ENCODE measurements around the gene PBX2. TPM values are rescaled to one million over a fixed set of nuclear protein-coding genes. Genes with fewer than 3 reads are reported as not detected.
"Not testable (repeated sequence)": the region's sequence is repeated elsewhere in the genome, so short reads cannot be mapped to it uniquely, and the experiment has no call there.

Gene PBX2
- total and polyA plus RNA-seq, 9 donors = 31.3 to 123 (median 113) TPM

DNA sequence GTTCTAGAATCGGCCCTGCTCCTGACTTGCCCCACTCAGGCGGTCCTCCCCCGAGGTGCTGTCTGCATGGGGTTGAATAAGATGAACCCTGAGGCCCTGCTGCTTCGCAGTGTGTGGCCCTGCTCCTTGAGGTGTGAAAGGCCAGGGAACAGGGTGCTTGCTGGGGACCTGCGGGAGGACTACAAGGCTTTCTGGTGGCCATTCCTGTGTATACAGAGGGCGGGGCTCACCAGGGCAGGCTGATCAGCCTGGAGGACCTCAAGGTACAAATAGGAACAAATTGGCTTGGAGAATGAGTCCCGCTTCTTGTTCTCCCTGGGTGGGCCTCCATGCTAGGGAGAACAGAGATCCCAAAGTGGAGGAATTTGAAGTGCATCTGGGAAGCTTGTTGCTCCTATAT lies 28.2 kb upstream of the PBX2 start:
- no peak overlapping the region for H3K4me3 ChIP-seq (ENCODE audit: low read length)
- no peaks in the 10 kb centered on the region for H3K27me3 ChIP-seq (ENCODE audit: control insufficient read depth, insufficient read depth, low read length)
- H3K27ac ChIP-seq (ENCODE audit: low read length) = no peak overlapping the region
- 63% methylated on average over 6 of the region's 7 CpGs for WGBS (ENCODE audit: insufficient coverage)
- no peaks in the 10 kb centered on the region for H3K36me3 ChIP-seq (ENCODE audit: control insufficient read depth, insufficient read depth, low read length)
- no peaks in the 10 kb centered on the region for H3K4me1 ChIP-seq (ENCODE audit: control insufficient read depth, insufficient read depth, low read length)
- no peak for DNase-seq
- H3K9me3 ChIP-seq (replicated peaks; ENCODE audit: control insufficient read depth, low read depth, low read length) = no peaks in the 10 kb centered on the region

DNA sequence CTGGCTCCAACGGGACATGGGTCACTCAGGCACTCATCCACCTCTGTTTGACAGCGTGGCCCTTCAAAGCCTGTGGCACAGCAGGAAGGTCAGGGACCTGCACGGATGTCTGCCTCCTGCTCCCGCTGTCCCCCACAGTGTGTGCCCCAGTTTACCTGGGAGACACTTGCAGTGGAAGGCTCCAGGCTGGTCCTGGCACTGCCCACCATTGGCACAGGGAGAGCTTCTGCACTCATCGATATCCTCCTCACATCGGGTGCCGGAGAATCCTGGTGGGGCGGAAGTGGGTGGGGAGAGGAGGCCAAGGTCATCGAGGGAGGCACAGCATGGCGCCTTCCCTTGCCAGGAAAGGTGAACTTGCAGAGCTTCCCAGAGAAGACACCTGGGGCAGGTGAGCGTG lies 27.0 kb upstream of the PBX2 start:
- no peak for DNase-seq
- H3K36me3 ChIP-seq (ENCODE audit: control insufficient read depth, insufficient read depth, low read length) = no peaks in the 10 kb centered on the region
- no peaks in the 10 kb centered on the region for H3K27me3 ChIP-seq (ENCODE audit: control insufficient read depth, insufficient read depth, low read length)
- 85% methylated on average over 11 of the region's 11 CpGs for WGBS (ENCODE audit: insufficient coverage)
- no peaks in the 10 kb centered on the region for H3K9me3 ChIP-seq (replicated peaks; ENCODE audit: control insufficient read depth, low read depth, low read length)
- H3K4me3 ChIP-seq (ENCODE audit: low read length) = no peak overlapping the region
- no peaks in the 10 kb centered on the region for H3K4me1 ChIP-seq (ENCODE audit: control insufficient read depth, insufficient read depth, low read length)
- H3K27ac ChIP-seq (ENCODE audit: low read length) = no peak overlapping the region

DNA sequence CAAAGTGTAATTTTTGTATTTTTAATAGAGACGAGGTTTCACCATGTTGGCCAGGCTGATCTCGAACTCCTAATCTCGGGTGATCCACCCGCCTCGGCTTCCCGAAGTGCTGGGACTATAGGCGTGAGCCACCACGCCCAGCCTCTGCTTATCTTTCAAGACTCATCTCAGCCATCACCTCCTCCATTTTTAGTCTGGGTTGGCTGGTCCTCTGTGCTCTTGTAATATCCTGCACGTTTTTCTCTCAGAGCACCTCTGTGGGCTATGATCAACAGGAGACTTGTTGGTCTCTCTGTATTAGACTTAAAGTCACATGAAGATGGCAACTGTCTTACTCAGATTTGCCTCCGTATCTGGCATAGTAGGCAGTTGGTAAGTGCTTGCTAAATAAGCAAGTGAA lies 26.3 kb upstream of the PBX2 start:
- no peaks in the 10 kb centered on the region for H3K9me3 ChIP-seq (replicated peaks; ENCODE audit: control insufficient read depth, low read depth, low read length)
- no peak overlapping the region for H3K27ac ChIP-seq (ENCODE audit: low read length)
- H3K36me3 ChIP-seq (ENCODE audit: control insufficient read depth, insufficient read depth, low read length) = no peaks in the 10 kb centered on the region
- H3K4me1 ChIP-seq (ENCODE audit: control insufficient read depth, insufficient read depth, low read length) = no peaks in the 10 kb centered on the region
- no peaks in the 10 kb centered on the region for H3K27me3 ChIP-seq (ENCODE audit: control insufficient read depth, insufficient read depth, low read length)
- H3K4me3 ChIP-seq (ENCODE audit: low read length) = no peak overlapping the region
- DNase-seq = no peak
- WGBS (ENCODE audit: insufficient coverage) = 93% methylated on average over 3 of the region's 10 CpGs

DNA sequence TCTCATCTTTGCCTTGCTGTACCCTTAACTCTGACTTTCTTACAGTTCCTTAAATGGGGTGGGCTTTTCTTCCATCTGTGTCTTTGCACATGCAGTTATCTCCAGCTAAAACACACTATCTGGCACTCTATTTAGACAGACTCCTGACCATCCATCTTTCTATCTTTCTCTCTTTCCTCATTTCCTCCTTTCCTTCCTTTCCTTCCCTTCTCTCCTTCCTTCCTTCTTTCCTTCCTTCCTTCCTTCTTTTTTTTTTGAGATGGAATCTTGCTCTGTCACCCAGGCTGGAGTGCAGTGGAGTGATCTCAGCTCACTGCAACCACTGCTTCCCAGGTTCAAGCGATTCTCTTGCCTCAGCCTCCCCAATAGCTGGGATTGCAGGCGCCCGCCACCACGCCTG lies 25.6 kb upstream of the PBX2 start:
- no CpG with 5 or more reads among the region's 4 CpGs for WGBS (ENCODE audit: insufficient coverage)
- Histone ChIP-seq H3K4me3 (ENCODE audit: low read length) (no peak overlapping the region), H3K9me3 (replicated peaks; ENCODE audit: control insufficient read depth, low read depth, low read length) (no peaks in the 10 kb centered on the region), H3K4me1 (ENCODE audit: control insufficient read depth, insufficient read depth, low read length) (no peaks in the 10 kb centered on the region), H3K27me3 (ENCODE audit: control insufficient read depth, insufficient read depth, low read length) (no peaks in the 10 kb centered on the region), H3K36me3 (ENCODE audit: control insufficient read depth, insufficient read depth, low read length) (no peaks in the 10 kb centered on the region), H3K27ac (ENCODE audit: low read length) (no peak overlapping the region)
- DNase-seq = no peak

DNA sequence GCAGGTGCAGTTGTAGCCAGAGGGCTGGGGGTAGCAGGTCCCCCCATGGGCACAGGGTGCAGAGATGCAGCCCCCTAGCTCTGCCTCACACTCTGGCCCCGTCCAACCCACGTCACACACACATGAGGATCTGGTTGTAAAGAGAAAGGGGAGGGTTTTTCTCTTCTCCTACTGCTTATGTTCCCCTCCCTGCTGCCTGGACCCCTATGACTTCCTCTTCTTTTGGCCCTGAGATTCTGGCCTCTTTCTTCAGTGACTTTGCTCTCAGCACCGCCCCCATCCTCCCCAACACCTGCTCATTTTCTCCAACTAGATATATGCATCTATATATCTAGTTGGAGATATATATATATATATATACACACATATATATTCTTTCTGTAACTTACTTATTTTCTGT lies 24.1 kb upstream of the PBX2 start:
- Histone ChIP-seq H3K27ac (ENCODE audit: low read length) (no peak overlapping the region), H3K4me3 (ENCODE audit: low read length) (no peak overlapping the region), H3K27me3 (ENCODE audit: control insufficient read depth, insufficient read depth, low read length) (no peaks in the 10 kb centered on the region), H3K4me1 (ENCODE audit: control insufficient read depth, insufficient read depth, low read length) (no peaks in the 10 kb centered on the region), H3K9me3 (replicated peaks; ENCODE audit: control insufficient read depth, low read depth, low read length) (no peaks in the 10 kb centered on the region), H3K36me3 (ENCODE audit: control insufficient read depth, insufficient read depth, low read length) (no peaks in the 10 kb centered on the region)
- DNase-seq = no peak
- WGBS (ENCODE audit: insufficient coverage) = no CpG with 5 or more reads among the region's 3 CpGs

DNA sequence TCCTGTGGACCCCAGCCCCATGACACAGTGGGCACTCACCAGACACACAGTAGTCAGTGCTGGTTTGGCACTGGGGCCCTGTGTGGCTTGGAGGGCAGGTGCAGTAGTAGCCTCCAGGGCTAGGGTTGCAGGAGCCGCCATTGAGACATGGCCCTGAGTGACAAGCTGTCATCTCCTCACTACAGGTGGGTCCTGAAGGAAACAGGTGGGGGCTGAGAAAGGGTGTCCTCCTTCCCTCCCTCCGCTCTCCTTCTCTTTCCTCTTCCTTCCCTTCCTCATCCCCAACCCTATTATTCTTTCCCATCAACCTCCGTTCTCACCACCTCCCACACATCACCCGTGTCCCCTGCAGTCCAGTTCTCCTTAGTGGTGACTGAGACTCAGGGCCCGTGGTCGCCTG lies 23.6 kb upstream of the PBX2 start:
- Histone ChIP-seq H3K27me3 (ENCODE audit: control insufficient read depth, insufficient read depth, low read length) (no peaks in the 10 kb centered on the region), H3K9me3 (replicated peaks; ENCODE audit: control insufficient read depth, low read depth, low read length) (no peaks in the 10 kb centered on the region), H3K4me1 (ENCODE audit: control insufficient read depth, insufficient read depth, low read length) (no peaks in the 10 kb centered on the region), H3K4me3 (ENCODE audit: low read length) (no peak overlapping the region), H3K27ac (ENCODE audit: low read length) (no peak overlapping the region), H3K36me3 (ENCODE audit: control insufficient read depth, insufficient read depth, low read length) (no peaks in the 10 kb centered on the region)
- no peak for DNase-seq
- 78% methylated on average over 2 of the region's 6 CpGs for WGBS (ENCODE audit: insufficient coverage)

DNA sequence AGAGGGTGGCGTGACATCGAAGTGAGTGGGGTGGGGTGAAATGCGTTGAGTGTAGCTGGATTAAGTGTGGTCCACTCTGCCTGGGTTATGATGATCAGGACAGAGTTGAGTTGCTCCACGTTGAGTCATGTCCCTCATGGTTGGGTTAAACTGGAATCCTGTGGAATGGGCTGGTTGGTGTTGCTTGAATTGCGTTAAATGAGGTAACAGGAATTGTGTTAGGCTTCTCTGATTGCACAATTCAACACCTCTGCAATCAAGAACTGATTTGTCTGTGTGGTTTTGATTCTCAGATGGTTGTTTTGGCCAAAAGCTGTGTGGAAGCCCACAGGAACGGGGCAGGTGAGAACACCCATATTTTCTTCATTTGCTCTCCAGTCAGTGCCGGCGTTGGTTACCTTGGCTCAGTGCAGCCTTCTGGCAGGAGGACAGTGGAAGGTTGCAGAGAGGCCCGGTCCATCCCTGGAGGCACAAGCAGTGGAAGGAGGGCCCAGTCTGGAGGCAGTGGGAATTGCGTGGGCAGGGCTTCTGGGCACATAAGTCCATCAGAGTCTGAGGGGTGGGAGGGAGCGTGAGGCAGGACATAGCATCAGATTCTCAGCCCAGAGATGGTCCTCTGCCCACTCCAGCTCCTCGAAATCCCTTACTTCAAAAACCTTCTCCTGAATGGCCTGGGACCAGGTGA lies 22.2 kb upstream of the PBX2 start:
- Histone ChIP-seq H3K36me3 (ENCODE audit: control insufficient read depth, insufficient read depth, low read length) (no peaks in the 10 kb centered on the region), H3K9me3 (replicated peaks; ENCODE audit: control insufficient read depth, low read depth, low read length) (no peaks in the 10 kb centered on the region), H3K4me1 (ENCODE audit: control insufficient read depth, insufficient read depth, low read length) (no peaks in the 10 kb centered on the region), H3K4me3 (ENCODE audit: low read length) (no peak overlapping the region), H3K27me3 (ENCODE audit: control insufficient read depth, insufficient read depth, low read length) (no peaks in the 10 kb centered on the region), H3K27ac (ENCODE audit: low read length) (no peak overlapping the region)
- DNase-seq = no peak
- 64% methylated on average over 6 of the region's 12 CpGs for WGBS (ENCODE audit: insufficient coverage)

DNA sequence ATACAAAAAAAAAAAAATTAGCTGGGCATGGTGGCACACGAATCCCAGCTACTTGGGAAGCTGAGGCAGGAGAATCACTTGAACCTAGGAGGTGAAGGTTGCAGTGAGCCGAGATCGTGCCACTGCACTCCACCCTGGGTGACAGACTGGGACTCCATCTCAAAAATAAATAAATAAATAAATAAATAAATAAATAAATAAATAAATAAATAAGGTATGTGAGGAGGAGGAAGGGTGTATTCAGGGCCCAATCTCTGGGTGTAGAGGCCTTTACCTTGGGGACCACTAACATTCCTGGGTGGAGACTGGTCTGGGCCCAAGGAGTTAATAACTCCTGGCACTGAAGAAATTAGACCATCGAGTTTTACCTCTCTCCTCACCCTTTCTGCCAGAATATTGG lies 21.4 kb upstream of the PBX2 start:
- H3K27me3 ChIP-seq (ENCODE audit: control insufficient read depth, insufficient read depth, low read length); H3K9me3 ChIP-seq (replicated peaks; ENCODE audit: control insufficient read depth, low read depth, low read length); H3K27ac ChIP-seq (ENCODE audit: low read length); DNase-seq; H3K4me3 ChIP-seq (ENCODE audit: low read length); H3K4me1 ChIP-seq (ENCODE audit: control insufficient read depth, insufficient read depth, low read length); H3K36me3 ChIP-seq (ENCODE audit: control insufficient read depth, insufficient read depth, low read length): not testable (repeated sequence)
- no CpG with 5 or more reads among the region's 4 CpGs for WGBS (ENCODE audit: insufficient coverage)

DNA sequence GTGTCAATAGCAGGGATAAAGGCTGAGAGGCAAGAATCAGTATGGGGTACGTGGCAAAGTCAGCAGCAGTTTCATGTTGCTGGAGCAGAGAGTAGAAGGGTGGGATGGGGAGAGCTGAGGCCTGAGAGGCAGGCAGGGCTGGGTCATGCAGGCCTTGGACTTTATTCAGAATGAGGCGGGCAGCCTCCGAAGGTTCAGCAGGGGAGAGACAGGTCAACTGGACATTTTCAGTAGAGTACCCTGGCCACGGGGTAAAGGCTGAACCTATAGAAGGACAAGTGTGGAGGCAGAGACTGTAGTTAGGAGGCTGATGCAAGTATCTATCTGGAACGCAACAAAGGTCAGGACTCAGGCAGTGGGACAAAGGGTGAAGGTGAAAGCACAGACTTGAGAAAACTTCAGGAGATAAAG lies 20.2 kb upstream of the PBX2 start:
- no peaks in the 10 kb centered on the region for H3K36me3 ChIP-seq (ENCODE audit: control insufficient read depth, insufficient read depth, low read length)
- H3K9me3 ChIP-seq (replicated peaks; ENCODE audit: control insufficient read depth, low read depth, low read length) = no peaks in the 10 kb centered on the region
- WGBS (ENCODE audit: insufficient coverage) = 78% methylated on average over 5 of the region's 5 CpGs
- H3K27ac ChIP-seq (ENCODE audit: low read length) = no peak overlapping the region
- no peak overlapping the region for H3K4me3 ChIP-seq (ENCODE audit: low read length)
- H3K4me1 ChIP-seq (ENCODE audit: control insufficient read depth, insufficient read depth, low read length) = no peaks in the 10 kb centered on the region
- no peaks in the 10 kb centered on the region for H3K27me3 ChIP-seq (ENCODE audit: control insufficient read depth, insufficient read depth, low read length)
- no peak for DNase-seq

DNA sequence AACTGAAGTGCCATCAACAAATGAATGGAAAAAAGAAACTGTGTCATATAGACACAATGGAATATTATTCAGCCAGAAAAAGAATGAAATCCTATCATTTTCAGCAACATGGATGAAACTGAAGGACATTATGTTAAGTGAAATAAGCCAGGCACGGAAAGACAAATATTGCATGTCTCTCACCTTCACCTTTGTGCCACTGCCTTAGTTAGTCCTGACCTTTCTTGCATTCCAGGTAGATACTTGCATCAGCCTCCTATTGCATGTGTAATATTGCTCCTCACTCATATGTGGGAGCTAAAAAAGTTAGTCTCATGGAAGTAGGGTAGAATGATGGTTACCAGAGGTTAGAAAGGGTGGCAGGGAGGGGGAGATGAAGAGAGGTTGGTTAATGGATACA lies 19.0 kb upstream of the PBX2 start:
- peaks cover 2% of the 10 kb centered on the region for H3K27me3 ChIP-seq (ENCODE audit: control insufficient read depth, insufficient read depth, low read length)
- no peaks in the 10 kb centered on the region for H3K4me1 ChIP-seq (ENCODE audit: control insufficient read depth, insufficient read depth, low read length)
- no CpG with 5 or more reads among the region's 1 CpG for whole genome bisulfite sequencing (ENCODE audit: insufficient coverage)
- H3K36me3 ChIP-seq (ENCODE audit: control insufficient read depth, insufficient read depth, low read length) = no peaks in the 10 kb centered on the region
- no peak for DNase-seq
- no peaks in the 10 kb centered on the region for H3K9me3 ChIP-seq (replicated peaks; ENCODE audit: control insufficient read depth, low read depth, low read length)
- H3K4me3 ChIP-seq (ENCODE audit: low read length) = no peak overlapping the region
- no peak overlapping the region for H3K27ac ChIP-seq (ENCODE audit: low read length)

DNA sequence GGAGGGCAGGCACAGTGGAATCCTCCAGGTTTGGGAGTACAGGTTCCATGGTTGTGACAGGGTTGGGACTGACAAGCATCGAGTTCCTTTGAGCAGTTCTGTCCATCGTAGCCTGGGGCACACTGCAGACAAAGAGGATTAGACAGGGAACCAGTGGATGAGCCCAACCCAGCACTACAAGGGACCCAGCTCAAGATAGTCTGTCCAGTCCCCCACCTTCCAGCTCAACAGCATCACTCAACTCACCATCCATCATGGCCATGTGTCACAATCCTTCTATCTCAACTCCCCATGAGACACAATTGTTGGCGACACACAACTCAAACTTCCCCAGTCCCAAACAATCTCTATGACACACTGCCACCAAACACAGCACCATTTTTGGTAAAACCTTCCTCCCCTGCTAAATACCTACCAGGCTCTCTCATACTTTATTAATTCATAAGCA lies 14.3 kb upstream of the PBX2 start:
- H3K36me3 ChIP-seq (ENCODE audit: control insufficient read depth, insufficient read depth, low read length) = no peaks in the 10 kb centered on the region

More for the DNA sequence above, 14.3 kb upstream of the PBX2 start:
- Histone ChIP-seq H3K4me1 (ENCODE audit: control insufficient read depth, insufficient read depth, low read length) (no peaks in the 10 kb centered on the region), H3K4me3 (ENCODE audit: low read length) (no peak overlapping the region), H3K27me3 (ENCODE audit: control insufficient read depth, insufficient read depth, low read length) (peaks cover 5% of the 10 kb centered on the region), H3K9me3 (replicated peaks; ENCODE audit: control insufficient read depth, low read depth, low read length) (no peaks in the 10 kb centered on the region), H3K27ac (ENCODE audit: low read length) (no peak overlapping the region)
- no peak for DNase-seq
- 92% methylated on average over 3 of the region's 3 CpGs for WGBS (ENCODE audit: insufficient coverage)

Measured in muscle of leg (tissue), 11 donors.